NCI-H526 (cell line): ENCODE results near the gene RXRA.

Experiments
- DNase-seq, 2 experiments: peaks; one replicate each; lab custom pipeline; 2025; lab: John Stamatoyannopoulos, UW

Gene RXRA

DNA sequence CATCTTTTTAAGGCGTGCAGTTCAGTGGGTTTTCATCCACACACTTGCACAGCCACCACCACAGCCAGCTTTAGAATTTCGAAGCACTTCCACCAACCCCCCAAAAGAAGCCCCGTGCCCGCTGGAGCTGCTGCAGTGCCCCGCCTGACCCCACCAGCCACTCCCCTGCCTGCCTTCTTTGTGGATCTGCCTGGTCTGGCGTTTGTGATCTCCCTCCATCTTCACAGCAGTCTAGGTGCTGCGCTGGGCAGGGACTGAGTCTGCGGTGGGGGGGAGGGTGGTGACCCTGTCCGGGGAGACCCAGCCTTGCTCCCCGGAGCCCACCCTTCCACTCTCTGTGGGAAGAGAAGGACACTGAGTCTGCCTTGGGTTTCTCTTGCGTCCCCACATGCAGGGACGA lies 40.8 kb downstream of the RXRA start:
- DNase-seq: no peak

DNA sequence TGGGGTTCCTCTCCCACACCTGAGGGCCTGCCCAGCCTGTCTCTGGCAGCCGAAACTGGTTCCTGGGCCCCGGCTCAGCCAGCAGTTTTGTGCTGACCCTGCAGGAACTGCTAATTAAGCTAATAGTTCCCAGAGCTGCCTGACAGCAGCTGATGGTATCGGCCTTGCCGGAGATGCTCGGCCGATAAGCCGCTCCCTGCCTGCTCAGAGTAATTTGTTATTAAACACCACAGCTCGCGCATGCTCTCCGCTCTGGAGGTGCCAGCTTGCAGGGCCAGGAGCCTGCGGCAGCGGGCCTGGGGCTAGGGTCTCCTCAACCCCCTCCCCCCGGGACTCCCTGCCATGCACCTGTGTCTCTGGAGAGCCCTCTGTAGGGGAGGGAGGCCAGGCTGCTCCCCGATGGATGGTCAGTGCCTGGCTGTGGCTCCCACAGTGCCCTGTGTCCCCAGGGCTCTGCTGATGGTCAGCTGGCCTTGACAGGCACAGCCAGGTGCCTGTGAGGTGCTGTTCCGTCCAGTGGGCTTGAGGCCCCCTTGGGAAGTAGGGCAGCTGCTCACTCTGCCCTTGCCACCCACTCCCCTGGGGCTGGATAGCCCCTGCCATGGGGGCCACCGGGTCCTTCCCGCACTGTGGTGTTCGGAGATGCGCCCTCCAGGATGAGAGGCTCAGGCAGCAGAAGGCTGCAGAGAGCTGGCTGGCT lies 41.7 kb downstream of the RXRA start:
- DNase-seq: peak; percentile 35 to 56

DNA sequence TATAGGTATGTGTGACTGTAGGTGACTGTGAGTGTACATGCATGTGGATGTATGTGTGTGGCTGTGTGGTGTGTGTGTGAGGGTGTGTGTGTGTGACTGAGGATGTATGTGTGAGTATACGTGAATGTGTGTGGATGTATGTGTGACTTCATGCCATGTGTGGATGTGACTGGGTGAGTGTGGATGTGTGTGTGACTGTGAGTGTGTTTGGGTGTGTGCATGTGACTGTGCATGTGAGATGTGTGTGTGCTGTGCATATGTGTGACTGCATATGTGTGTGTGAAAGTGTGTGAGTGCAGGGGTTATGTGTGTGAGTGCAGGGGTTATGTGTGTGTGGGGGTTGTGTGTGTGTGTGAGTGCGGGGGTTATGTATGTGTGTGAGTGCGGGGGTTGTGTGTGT lies 42.3 kb downstream of the RXRA start:
- DNase-seq: no peak

GRCh38 chr9:134369416-134370212 lies 43.4 kb downstream of the RXRA start:
- DNase-seq: peak in 1 of 2 experiments; percentile 12

GRCh38 chr9:134370213-134370492 lies 43.9 kb downstream of the RXRA start:
- no peak for DNase-seq

DNA sequence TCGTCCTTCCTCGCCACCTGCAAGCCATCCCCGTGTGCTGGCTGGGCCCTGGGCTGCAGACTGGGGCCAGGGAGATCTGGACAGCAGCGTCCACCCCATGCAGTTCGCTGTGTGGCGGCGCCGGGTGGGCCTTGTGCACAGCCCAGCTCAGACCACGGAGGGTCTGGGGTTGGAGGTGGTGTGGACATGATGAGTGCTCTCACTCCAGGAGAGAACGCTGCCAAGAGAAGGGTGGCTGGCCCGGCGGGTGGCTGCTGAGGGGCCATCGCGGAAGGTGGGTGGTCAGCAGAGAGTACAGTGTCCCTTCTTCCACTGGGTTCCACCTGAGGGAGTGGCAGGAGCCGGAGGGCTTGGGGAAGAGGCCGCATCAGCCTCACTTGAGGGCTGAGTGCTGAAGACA lies 44.4 kb downstream of the RXRA start:
- DNase-seq: no peak

DNA sequence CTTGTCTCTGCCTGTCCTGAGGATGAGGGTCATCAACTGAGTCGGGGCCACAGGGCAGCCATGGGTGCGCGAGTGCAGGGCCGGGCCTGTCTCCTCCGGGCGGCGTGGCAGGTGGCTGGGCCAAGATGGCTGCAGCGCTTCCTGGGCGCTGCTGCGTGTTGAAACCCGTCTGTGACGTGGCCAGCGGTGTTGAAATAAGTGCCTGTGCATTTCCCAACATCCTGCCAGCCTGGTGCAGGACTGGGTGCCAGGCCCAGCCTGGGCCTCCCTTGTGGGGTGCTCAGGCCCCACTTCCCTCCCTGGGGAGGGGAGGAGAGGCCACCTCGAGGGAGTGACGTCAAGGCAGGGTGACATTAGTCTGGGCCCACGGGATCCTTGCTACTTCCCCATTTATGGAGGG lies 45.5 kb downstream of the RXRA start:
- no peak for DNase-seq

DNA sequence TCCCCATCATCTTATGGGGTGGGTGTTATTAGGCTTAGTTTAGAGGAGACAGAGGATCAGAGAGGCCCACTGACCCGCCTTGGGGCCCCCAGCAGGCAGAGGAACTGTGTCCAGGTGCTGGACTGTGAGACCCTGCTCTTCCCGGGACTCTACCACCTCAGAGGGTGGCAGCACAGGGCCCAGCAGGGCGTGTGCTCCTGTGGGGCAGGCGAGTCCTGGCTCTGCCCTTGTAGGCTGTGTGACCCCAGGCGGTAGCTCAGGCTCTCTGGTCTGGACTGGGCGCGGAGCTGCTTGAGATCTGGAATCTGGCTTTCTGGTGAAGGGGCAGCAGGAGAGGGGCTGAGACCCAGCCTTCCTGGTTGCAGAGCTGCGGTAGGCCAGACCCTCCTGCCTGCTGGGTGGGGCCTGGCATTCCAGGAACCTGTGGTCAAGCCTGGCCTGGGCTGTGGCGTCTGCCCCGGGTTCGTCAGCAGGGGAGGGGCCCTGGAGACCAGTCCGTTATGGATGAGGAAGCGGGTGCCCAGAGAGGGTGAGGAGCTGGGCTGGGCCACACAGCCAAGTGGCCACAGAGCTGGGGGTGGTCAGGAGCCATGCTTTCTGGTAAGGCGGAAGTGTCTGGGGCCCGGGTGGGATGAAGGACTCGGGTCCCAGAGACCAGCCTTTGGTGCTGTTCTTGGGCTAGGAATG lies 46.5 kb downstream of the RXRA start:
- no peak for DNase-seq

DNA sequence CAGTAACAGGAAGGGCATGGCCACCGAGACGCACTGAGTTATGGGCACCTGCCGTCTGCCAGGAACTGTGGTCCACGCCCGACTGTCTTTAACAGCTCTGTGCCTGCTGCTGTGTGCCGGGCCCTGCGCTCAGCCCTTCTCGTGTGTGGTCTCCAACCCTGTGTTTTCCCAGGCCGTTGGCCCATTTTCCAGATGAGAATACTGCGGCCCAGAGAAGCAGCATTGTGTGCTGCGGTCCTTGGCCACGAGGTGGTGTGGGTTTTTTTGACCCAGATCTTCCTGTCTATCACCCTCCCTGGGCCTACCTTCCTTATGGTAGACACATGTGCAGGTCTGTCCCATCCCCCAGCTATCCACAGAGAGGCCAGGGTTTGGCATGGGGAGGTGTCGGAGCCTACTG lies 47.0 kb downstream of the RXRA start:
- DNase-seq: no peak

GRCh38 chr9:134373953-134374300 lies 47.7 kb downstream of the RXRA start:
- no peak for DNase-seq

DNA sequence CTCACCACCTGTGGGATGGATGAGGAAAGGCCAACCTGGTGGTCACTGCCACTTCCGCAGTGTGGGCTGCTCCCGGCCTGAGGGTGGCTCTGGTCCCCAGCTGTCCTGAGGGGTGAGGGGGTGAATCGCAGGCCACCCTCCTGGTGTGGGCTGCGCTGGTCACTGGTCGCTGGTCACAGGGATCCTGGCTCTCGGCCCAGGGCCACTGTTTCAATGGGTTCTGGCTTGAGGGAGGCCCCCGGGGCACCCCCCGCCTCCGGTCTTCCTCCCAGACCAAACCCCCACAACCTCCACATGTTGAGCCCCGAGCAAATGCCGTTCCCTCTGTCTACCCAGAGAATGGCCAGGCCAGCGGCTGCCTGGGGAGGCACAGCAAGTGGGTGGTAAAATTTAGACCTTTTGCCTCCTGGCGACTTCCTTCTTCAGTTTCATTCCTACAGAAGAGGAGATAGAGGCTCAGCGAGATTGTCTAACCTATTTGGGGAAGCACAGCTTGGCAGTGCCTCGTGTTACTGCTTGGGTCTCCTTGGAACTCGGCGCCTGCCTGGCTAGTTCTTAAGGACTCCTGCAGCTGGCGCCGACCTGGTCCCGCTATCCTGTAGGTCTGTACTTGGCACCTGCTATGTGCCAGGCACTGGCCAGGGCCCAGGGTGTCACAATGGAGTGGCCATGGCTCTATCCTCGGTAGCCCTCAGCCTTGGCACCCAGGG lies 48.2 kb downstream of the RXRA start:
- DNase-seq: no peak

DNA sequence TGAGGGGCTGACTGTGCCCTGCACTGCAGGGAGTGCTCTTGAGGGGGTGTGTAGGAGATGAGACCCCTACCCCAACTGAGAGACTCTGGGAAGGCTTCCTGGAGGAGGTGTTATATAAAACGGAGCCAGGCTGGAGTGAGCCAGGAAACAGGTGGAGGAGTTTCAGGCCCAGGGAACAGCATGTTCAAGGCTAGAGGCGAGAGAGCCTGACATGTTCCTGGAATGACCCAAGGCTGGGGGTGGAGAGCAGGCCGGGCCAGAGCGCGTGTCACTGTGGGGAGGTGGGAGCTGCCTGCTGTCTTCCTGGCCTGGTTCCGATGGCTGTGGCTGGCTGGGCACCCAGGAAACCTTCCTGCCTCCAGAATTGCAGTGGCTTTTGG lies 48.7 kb downstream of the RXRA start:
- no peak for DNase-seq

GRCh38 chr9:134375430-134376385 lies 49.5 kb downstream of the RXRA start:
- DNase-seq: no peak

DNA sequence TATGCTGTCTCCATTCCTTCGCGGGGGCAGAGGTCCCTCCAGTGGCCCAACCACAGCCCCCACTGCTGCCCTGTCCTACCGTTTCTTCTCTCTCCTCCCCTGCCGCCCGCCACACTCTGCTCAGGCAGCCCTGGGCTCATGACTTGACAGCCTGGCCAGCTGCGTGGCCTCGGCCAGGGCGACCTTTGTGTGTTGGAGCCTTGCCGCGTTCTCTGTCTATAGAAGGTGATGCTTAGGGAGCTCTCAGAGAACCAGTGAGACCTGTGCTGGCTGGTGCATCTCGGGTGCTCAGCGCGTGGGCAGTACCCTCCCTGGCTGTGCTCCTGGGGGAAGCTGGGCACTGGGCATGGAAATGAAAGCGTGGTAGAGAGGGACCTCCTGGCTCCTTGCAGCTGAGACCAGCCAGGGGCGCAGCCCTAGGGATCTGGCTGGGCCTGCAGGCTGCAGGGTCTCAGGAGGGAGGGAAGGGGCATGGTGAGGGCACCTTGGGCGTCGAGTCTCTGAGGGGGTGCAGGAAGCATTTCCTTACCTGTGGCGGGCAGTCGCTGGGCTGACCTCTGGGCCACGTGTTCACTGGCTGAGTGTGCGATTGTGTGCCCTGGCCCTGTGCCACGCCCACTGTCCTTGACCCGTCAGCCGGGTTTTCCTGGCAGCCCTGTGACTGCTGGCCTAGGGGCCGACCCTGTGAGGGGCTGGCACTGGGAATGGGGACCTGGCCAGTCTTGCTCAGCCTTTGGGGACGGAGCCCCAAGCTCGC lies 50.3 kb downstream of the RXRA start:
- no peak for DNase-seq

DNA sequence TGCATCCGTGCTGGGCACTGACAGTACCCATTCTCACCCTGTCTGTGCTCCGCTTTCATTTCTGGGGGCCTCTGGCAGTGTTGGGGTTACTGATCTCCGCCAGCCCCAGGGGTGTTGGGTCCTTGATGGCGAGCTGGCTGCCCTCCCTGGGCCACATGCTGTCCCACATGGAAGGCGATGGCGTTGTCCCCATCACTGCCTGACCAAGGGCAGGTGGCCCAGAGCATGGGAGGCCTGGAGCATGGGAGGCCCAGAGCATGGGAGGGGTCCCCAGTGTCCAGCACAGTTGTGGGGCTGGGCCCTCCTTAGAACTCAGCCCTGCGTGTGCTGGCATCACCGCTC lies 50.9 kb downstream of the RXRA start:
- no peak for DNase-seq

- DNase-seq: no peak
Measured at GRCh38 chr9:134377976-134378375, 51.7 kb downstream of the RXRA start.

- no peak for DNase-seq
Measured at GRCh38 chr9:134378901-134379338, 52.7 kb downstream of the RXRA start.

- DNase-seq: no peak
Measured at GRCh38 chr9:134379831-134380365, 53.6 kb downstream of the RXRA start.

- no peak for DNase-seq
Measured at GRCh38 chr9:134380542-134381271, 54.5 kb downstream of the RXRA start.

GRCh38 chr9:134381272-134381661 lies 55.0 kb downstream of the RXRA start:
- DNase-seq: no peak
